ENCODE measurements around the gene FGF8.

DNA sequence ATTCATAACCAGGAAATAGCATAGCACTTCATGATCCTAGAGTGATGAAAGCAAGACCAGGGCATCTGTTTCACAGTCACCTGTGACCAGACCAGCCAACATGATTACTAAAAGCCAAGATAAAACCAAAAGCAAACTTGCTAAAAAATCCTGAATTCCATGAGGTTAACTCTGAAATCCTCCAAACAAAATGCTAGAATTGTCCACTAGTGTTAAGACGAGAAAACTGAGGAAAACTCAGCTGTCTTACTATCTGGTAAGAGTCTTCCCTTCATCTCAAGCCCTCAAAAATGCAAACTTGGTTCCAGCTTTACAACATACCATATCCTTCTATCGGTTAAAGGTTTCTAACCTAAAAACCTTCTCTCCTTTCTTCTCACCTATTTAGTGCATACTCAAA lies 8.6 kb upstream of the FGF8 start:
- TF ChIP-seq, protein P1, sequence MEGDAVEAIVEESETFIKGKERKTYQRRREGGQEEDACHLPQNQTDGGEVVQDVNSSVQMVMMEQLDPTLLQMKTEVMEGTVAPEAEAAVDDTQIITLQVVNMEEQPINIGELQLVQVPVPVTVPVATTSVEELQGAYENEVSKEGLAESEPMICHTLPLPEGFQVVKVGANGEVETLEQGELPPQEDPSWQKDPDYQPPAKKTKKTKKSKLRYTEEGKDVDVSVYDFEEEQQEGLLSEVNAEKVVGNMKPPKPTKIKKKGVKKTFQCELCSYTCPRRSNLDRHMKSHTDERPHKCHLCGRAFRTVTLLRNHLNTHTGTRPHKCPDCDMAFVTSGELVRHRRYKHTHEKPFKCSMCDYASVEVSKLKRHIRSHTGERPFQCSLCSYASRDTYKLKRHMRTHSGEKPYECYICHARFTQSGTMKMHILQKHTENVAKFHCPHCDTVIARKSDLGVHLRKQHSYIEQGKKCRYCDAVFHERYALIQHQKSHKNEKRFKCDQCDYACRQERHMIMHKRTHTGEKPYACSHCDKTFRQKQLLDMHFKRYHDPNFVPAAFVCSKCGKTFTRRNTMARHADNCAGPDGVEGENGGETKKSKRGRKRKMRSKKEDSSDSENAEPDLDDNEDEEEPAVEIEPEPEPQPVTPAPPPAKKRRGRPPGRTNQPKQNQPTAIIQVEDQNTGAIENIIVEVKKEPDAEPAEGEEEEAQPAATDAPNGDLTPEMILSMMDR (IDR thresholded peaks at IDR 0.05; ENCODE audit: extremely low read depth in 1 of 2, insufficient read depth in 1 of 2, low read depth in 1 of 2, low read length in 2 of 2): no peak
- TF ChIP-seq POLR2A (IDR thresholded peaks at IDR 0.05; ENCODE audit: low read depth, low read length) (no peak), POLR2AphosphoS5 (IDR thresholded peaks at IDR 0.05; ENCODE audit: insufficient read depth, low read depth, low read length) (no peak), FOS (IDR thresholded peaks at IDR 0.05; ENCODE audit: borderline replicate concordance, insufficient read depth, low read length) (no peak), EZH2 (IDR thresholded peaks at IDR 0.05; ENCODE audit: borderline replicate concordance, low read depth, low read length, severe bottlenecking) (no peak), MYC (IDR thresholded peaks at IDR 0.05; ENCODE audit: low read depth, low read length) (no peak), JUN (IDR thresholded peaks at IDR 0.05; ENCODE audit: borderline replicate concordance, insufficient read depth, insufficient read length, low read depth) (no peak), GATA2 (IDR thresholded peaks at IDR 0.05; ENCODE audit: insufficient read depth, insufficient read length, low read depth, low read length) (no peak)
- TF ChIP-seq, protein P2, sequence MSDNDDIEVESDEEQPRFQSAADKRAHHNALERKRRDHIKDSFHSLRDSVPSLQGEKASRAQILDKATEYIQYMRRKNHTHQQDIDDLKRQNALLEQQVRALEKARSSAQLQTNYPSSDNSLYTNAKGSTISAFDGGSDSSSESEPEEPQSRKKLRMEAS (IDR thresholded peaks at IDR 0.05; ENCODE audit: insufficient read depth, insufficient read length): no peak

Measured in endothelial cell of umbilical vein (primary cell).